DND-41 (cell line): ENCODE data around the gene ABITRAM.
"Not testable (repeated sequence)": the region's sequence is repeated elsewhere in the genome, so short reads cannot be mapped to it uniquely, and the experiment has no call there.

ENCODE experiments used
- ATAC-seq: fragments of 200-7000 bp; cut with Tn5 transposase; 3 replicates; pipeline ENCODE4 v1.9.1; 2021; ENCODE audit warnings: low read depth; ENCODE audit not compliant: insufficient read depth
- DNase-seq: peaks from one replicate; pipeline ENCODE4 v3.0.0-alpha.2; 2020
- H2AFZ ChIP-seq: 2 replicates; pipeline ENCODE4 v1.6.0; 2012; ENCODE audit warnings: low read depth, low read length
- H3K27ac ChIP-seq: 2 replicates; pipeline ENCODE4 v1.5.1; 2012; ENCODE audit warnings: low read length, inconsistent platforms
- H3K27me3 ChIP-seq: fragments of 200-600 bp; sonication (generic); 2 replicates; pipeline ENCODE4 v1.6.0; 2012; ENCODE audit warnings: low read length, mild to moderate bottlenecking, inconsistent platforms; ENCODE audit not compliant: insufficient read depth, poor library complexity
- H3K36me3 ChIP-seq: 2 replicates; pipeline ENCODE4 v1.5.1; 2012; ENCODE audit warnings: low read length, inconsistent platforms; ENCODE audit not compliant: insufficient read depth
- H3K4me1 ChIP-seq: 2 replicates; pipeline ENCODE4 v1.5.1; 2012; ENCODE audit warnings: mild to moderate bottlenecking, low read length; ENCODE audit not compliant: insufficient read depth
- H3K4me2 ChIP-seq: 2 replicates; pipeline ENCODE4 v1.6.0; 2012; ENCODE audit warnings: mild to moderate bottlenecking, moderate library complexity, low read length, inconsistent platforms; ENCODE audit not compliant: insufficient read depth
- H3K4me3 ChIP-seq, 2 experiments: fragments of 200-600 bp in 1 of 2; shearing (Covaris generic) in 1 of 2; 2 replicates each; pipeline ENCODE4 v1.5.1; 2012 to 2016; ENCODE audit warnings: inconsistent platforms in 2 of 2, low read length in 2 of 2, mild to moderate bottlenecking in 2 of 2, low read depth in 1 of 2, moderate library complexity in 1 of 2
- H3K79me2 ChIP-seq: 2 replicates; pipeline ENCODE4 v1.6.0; 2012; ENCODE audit warnings: low read length, inconsistent platforms; ENCODE audit not compliant: insufficient read depth
- H3K9ac ChIP-seq: 2 replicates; pipeline ENCODE4 v1.6.0; 2012; ENCODE audit warnings: low read depth, mild to moderate bottlenecking, inconsistent platforms, low read length, moderate library complexity
- H3K9me3 ChIP-seq: 2 replicates; pipeline ENCODE4 v1.5.1; 2012; ENCODE audit warnings: low read length, moderate library complexity, mild to moderate bottlenecking, inconsistent platforms; ENCODE audit not compliant: insufficient read depth, severe bottlenecking
- H4K20me1 ChIP-seq: 2 replicates; pipeline ENCODE4 v1.6.0; 2012; ENCODE audit warnings: low read length; ENCODE audit not compliant: insufficient read depth
- EZH2 ChIP-seq: IDR thresholded peaks from 3 replicates; pipeline ENCODE4 v1.6.1; 2012; ENCODE audit warnings: borderline replicate concordance, low read depth, mild to moderate bottlenecking, moderate library complexity, low read length, inconsistent platforms; ENCODE audit not compliant: severe bottlenecking
- TF ChIP-seq, protein P1 (sequence below): IDR thresholded peaks from 2 replicates; pipeline ENCODE4 v1.5.1; 2012; ENCODE audit warnings: borderline replicate concordance, low read length, moderate library complexity, mild to moderate bottlenecking; ENCODE audit not compliant: poor library complexity, severe bottlenecking; ENCODE audit errors: extremely low read depth

The ABITRAM gene

DNA sequence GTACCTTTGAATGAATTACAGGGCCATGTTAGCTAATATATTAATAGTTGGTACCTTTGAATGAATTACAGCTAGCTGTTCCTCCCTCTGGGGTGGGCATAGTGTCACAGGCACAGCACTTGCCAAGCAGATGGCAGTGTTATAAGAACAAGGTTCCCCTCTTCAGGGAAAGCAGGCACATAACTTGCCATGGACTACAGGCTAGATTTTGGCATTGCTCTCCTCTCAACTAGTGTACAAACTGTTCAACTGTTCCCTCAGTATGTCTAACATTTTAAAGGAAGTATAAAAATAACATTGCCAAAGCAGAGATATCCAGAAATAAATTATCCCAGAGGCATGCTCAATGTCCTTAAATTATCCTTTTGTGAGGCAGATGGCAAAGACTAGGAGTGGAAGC, 33.7 kb downstream of the ABITRAM start:
- no peaks in the 10 kb centered on the region for H3K79me2 ChIP-seq
- no peak overlapping the region for H3K4me2 ChIP-seq
- DNase-seq, result no peak
- no peaks in the 10 kb centered on the region for H3K4me1 ChIP-seq
- no peak overlapping the region for H3K4me3 ChIP-seq
- no peak for TF ChIP-seq EZH2
- TF ChIP-seq, protein P1, sequence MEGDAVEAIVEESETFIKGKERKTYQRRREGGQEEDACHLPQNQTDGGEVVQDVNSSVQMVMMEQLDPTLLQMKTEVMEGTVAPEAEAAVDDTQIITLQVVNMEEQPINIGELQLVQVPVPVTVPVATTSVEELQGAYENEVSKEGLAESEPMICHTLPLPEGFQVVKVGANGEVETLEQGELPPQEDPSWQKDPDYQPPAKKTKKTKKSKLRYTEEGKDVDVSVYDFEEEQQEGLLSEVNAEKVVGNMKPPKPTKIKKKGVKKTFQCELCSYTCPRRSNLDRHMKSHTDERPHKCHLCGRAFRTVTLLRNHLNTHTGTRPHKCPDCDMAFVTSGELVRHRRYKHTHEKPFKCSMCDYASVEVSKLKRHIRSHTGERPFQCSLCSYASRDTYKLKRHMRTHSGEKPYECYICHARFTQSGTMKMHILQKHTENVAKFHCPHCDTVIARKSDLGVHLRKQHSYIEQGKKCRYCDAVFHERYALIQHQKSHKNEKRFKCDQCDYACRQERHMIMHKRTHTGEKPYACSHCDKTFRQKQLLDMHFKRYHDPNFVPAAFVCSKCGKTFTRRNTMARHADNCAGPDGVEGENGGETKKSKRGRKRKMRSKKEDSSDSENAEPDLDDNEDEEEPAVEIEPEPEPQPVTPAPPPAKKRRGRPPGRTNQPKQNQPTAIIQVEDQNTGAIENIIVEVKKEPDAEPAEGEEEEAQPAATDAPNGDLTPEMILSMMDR, result no peak
- H3K27ac ChIP-seq, result no peak overlapping the region
- ATAC-seq, result no peak
- H3K9me3 ChIP-seq, result no peaks in the 10 kb centered on the region
- no peaks in the 10 kb centered on the region for H3K27me3 ChIP-seq
- H3K36me3 ChIP-seq, result peaks cover 31% of the 10 kb centered on the region
- H4K20me1 ChIP-seq, result no peaks in the 10 kb centered on the region
- no peak overlapping the region for H2AFZ ChIP-seq
- no peak overlapping the region for H3K9ac ChIP-seq

DNA sequence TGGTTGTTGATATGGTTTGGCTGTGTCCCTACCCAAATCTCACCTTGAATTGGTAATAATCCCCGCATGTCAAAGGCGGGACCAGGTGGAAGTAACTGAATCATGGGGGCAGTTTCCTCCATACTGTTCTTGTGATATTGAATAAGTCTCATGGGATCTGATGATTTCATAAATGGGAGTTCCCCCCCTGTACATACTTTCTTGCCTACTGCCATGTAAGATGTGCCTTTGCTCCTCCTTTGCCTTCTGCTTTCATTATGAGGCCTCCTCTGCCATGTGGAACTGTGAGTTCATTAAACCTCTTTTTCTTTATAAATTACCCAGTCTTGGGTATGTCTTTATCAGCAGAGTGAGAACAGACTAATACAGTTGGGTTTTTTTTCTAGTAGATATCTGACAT, 37.2 kb downstream of the ABITRAM start:
- H2AFZ ChIP-seq, H3K4me2 ChIP-seq, DNase-seq, H3K9ac ChIP-seq, H3K4me3 ChIP-seq, ATAC-seq, H4K20me1 ChIP-seq, H3K27ac ChIP-seq, H3K27me3 ChIP-seq, H3K79me2 ChIP-seq, H3K4me1 ChIP-seq, H3K9me3 ChIP-seq: not testable (repeated sequence)
- H3K36me3 ChIP-seq, result peaks cover 27% of the 10 kb centered on the region

DNA sequence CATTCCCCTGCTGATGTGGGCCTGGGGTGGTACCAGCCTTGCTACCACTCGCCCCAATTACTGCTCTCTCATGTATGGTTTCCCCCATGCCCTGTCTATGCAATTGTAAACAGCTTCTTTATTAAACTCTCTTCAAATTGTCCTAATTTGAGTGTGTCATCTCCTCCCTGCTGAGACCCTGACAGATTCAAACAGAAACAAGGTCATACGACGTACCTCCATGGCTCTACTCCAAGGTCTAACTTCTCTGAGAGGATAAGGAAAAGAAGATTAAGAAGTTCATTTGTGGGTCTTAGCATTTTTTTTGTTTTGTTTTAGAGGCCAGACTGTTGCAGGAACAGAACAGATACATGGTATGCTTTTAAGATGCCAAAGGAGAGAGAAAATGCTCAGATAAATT, 38.0 kb downstream of the ABITRAM start:
- H3K9me3 ChIP-seq, result no peaks in the 10 kb centered on the region
- TF ChIP-seq, protein P1, result no peak
- TF ChIP-seq EZH2, result no peak
- DNase-seq (no peak), ATAC-seq (no peak)
- H3K4me1 ChIP-seq, result no peaks in the 10 kb centered on the region
- no peaks in the 10 kb centered on the region for H4K20me1 ChIP-seq
- H3K27ac ChIP-seq, result no peak overlapping the region
- H3K4me3 ChIP-seq, result no peak overlapping the region
- peaks cover 31% of the 10 kb centered on the region for H3K36me3 ChIP-seq
- H3K27me3 ChIP-seq, result no peaks in the 10 kb centered on the region
- H3K9ac ChIP-seq, result no peak overlapping the region
- no peaks in the 10 kb centered on the region for H3K79me2 ChIP-seq
- H3K4me2 ChIP-seq, result no peak overlapping the region
- H2AFZ ChIP-seq, result no peak overlapping the region

DNA sequence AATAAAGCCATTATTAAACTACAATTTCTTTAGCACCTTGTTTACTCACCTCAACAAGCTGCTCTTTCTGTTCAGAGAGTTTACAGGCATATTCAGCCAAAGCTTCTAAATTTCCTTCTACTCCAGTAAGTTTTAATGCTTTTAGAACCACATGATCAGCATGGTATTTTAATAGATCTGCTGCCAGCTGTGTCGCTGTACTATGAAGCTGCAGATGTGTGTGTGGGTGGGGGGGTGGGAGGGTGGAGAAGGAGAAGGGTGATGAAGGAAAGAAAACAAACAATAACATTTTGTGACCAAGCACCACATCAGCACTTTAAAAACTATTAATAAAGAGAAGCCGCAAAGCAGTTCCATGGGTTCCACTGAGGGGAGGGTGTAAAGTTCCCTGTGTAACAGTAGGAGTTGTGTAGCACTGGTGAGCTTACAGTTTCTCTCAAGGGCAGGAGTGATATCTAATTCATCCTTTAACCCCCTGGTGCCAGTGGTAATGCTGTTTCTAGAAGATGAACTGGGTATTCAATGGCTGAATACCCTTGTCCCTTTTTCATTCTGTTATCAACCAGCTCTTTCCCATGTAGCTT, 38.5 kb downstream of the ABITRAM start:
- no peak overlapping the region for H3K27ac ChIP-seq
- H3K36me3 ChIP-seq, result peaks cover 31% of the 10 kb centered on the region
- DNase-seq (no peak), ATAC-seq (no peak)
- H3K9me3 ChIP-seq, result no peaks in the 10 kb centered on the region
- no peak overlapping the region for H3K4me3 ChIP-seq
- no peaks in the 10 kb centered on the region for H3K27me3 ChIP-seq
- no peaks in the 10 kb centered on the region for H3K79me2 ChIP-seq
- no peaks in the 10 kb centered on the region for H3K4me1 ChIP-seq
- no peaks in the 10 kb centered on the region for H4K20me1 ChIP-seq
- no peak overlapping the region for H3K4me2 ChIP-seq
- TF ChIP-seq, protein P1, result no peak
- no peak for TF ChIP-seq EZH2
- H3K9ac ChIP-seq, result no peak overlapping the region
- no peak overlapping the region for H2AFZ ChIP-seq
